Effector memory CD4-positive, alpha-beta T cell (primary cell): Measurements from ENCODE around the gene LOXL1.

Experiments used
- DNase-seq, 3 donors: peaks; one replicate each; pipeline ENCODE4 v3.0.0-alpha.2; 2020
- H3K27ac ChIP-seq: 2 replicates; pipeline ENCODE4 v1.7.0; 2013; ENCODE audit warnings: mild to moderate bottlenecking, low read length, moderate library complexity; ENCODE audit not compliant: insufficient read depth, poor library complexity, severe bottlenecking
- H3K27me3 ChIP-seq: replicated peaks from 2 replicates; pipeline ENCODE4 v1.7.0; 2013; ENCODE audit warnings: mild to moderate bottlenecking, low read length; ENCODE audit not compliant: insufficient read depth, control insufficient read depth, poor library complexity, severe bottlenecking
- H3K36me3 ChIP-seq: 2 replicates; pipeline ENCODE4 v1.7.0; 2013; ENCODE audit warnings: mild to moderate bottlenecking, low read length, moderate library complexity; ENCODE audit not compliant: control insufficient read depth, insufficient read depth
- H3K4me1 ChIP-seq: 2 replicates; pipeline ENCODE4 v1.7.0; 2013; ENCODE audit warnings: low read length, mild to moderate bottlenecking; ENCODE audit not compliant: control insufficient read depth, insufficient read depth, poor library complexity, severe bottlenecking
- H3K4me3 ChIP-seq: 2 replicates; pipeline ENCODE4 v1.7.0; 2013; ENCODE audit warnings: low read length, low read depth, mild to moderate bottlenecking; ENCODE audit not compliant: insufficient read depth, poor library complexity, severe bottlenecking
- H3K9me3 ChIP-seq: 2 replicates; pipeline ENCODE4 v1.7.0; 2013; ENCODE audit warnings: mild to moderate bottlenecking, low read length, moderate library complexity; ENCODE audit not compliant: control insufficient read depth

LOXL1 gene

GRCh38 chr15:73910522-73911303, 15.5 kb upstream of the LOXL1 start:
- no peaks in the 10 kb centered on the region for H3K9me3 ChIP-seq
- no peak overlapping the region for H3K27ac ChIP-seq
- no peaks in the 10 kb centered on the region for H3K27me3 ChIP-seq
- DNase-seq = no peak
- peaks cover 3% of the 10 kb centered on the region for H3K4me1 ChIP-seq
- no peaks in the 10 kb centered on the region for H3K36me3 ChIP-seq
- no peak overlapping the region for H3K4me3 ChIP-seq

- Histone ChIP-seq H3K9me3 (no peaks in the 10 kb centered on the region), H3K27me3 (no peaks in the 10 kb centered on the region), H3K27ac (no peak overlapping the region), H3K4me3 (no peak overlapping the region), H3K4me1 (peaks cover 3% of the 10 kb centered on the region), H3K36me3 (no peaks in the 10 kb centered on the region)
- DNase-seq = no peak
Measured at GRCh38 chr15:73912030-73912596, 14.1 kb upstream of the LOXL1 start.

- Histone ChIP-seq H3K4me3 (no peak overlapping the region), H3K27ac (no peak overlapping the region), H3K4me1 (peaks cover 3% of the 10 kb centered on the region), H3K36me3 (peaks cover 5% of the 10 kb centered on the region), H3K27me3 (no peaks in the 10 kb centered on the region), H3K9me3 (no peaks in the 10 kb centered on the region)
- DNase-seq = no peak
Measured at GRCh38 chr15:73914145-73914544, 12.1 kb upstream of the LOXL1 start.

- Histone ChIP-seq H3K4me1 (peaks cover 11% of the 10 kb centered on the region), H3K4me3 (no peak overlapping the region), H3K27me3 (no peaks in the 10 kb centered on the region), H3K9me3 (no peaks in the 10 kb centered on the region), H3K36me3 (peaks cover 5% of the 10 kb centered on the region), H3K27ac (no peak overlapping the region)
- no peak for DNase-seq
Measured at GRCh38 chr15:73915082-73915481, 11.2 kb upstream of the LOXL1 start.

GRCh38 chr15:73918784-73919183, 7.5 kb upstream of the LOXL1 start:
- H3K4me3 ChIP-seq = no peak overlapping the region
- peaks cover 23% of the 10 kb centered on the region for H3K4me1 ChIP-seq
- peaks cover 5% of the 10 kb centered on the region for H3K36me3 ChIP-seq
- H3K27me3 ChIP-seq = no peaks in the 10 kb centered on the region
- no peaks in the 10 kb centered on the region for H3K9me3 ChIP-seq
- no peak for DNase-seq
- no peak overlapping the region for H3K27ac ChIP-seq

- no peak for DNase-seq
- no peaks in the 10 kb centered on the region for H3K9me3 ChIP-seq
- H3K36me3 ChIP-seq = peaks cover 5% of the 10 kb centered on the region
- peak overlapping the region; percentile 75 for H3K27ac ChIP-seq
- H3K4me3 ChIP-seq = no peak overlapping the region
- H3K27me3 ChIP-seq = no peaks in the 10 kb centered on the region
- H3K4me1 ChIP-seq = peaks cover 29% of the 10 kb centered on the region
Measured at GRCh38 chr15:73919706-73920105, 6.6 kb upstream of the LOXL1 start.

- Histone ChIP-seq H3K4me3 (no peak overlapping the region), H3K9me3 (no peaks in the 10 kb centered on the region), H3K4me1 (peaks cover 45% of the 10 kb centered on the region), H3K27ac (peak overlapping the region; percentile 46), H3K36me3 (peaks cover 5% of the 10 kb centered on the region), H3K27me3 (no peaks in the 10 kb centered on the region)
- DNase-seq = no peak
Measured at GRCh38 chr15:73921254-73921925, 4.9 kb upstream of the LOXL1 start.

- DNase-seq = no peak
- no peak overlapping the region for H3K4me3 ChIP-seq
- peaks cover 5% of the 10 kb centered on the region for H3K36me3 ChIP-seq
- peaks cover 50% of the 10 kb centered on the region for H3K4me1 ChIP-seq
- H3K27me3 ChIP-seq = no peaks in the 10 kb centered on the region
- H3K9me3 ChIP-seq = no peaks in the 10 kb centered on the region
- peak overlapping the region; percentile 67 for H3K27ac ChIP-seq
Measured at GRCh38 chr15:73922186-73923151, 3.8 kb upstream of the LOXL1 start.

GRCh38 chr15:73923156-73923487, 3.1 kb upstream of the LOXL1 start:
- no peaks in the 10 kb centered on the region for H3K9me3 ChIP-seq
- DNase-seq = no peak
- H3K27me3 ChIP-seq = no peaks in the 10 kb centered on the region
- H3K36me3 ChIP-seq = peaks cover 5% of the 10 kb centered on the region
- peak overlapping the region; percentile 67 for H3K27ac ChIP-seq
- no peak overlapping the region for H3K4me3 ChIP-seq
- H3K4me1 ChIP-seq = peaks cover 52% of the 10 kb centered on the region
